Dermis microvascular lymphatic vessel endothelial cell (primary cell): ENCODE measurements around the gene ADAMTS9. TPM values are rescaled to one million over a fixed set of nuclear protein-coding genes. Genes with fewer than 3 reads are reported as not detected.

ENCODE experiments used
- DNase-seq, 2 donors: peaks; one replicate each; pipeline versions ENCODE4 v3.0.0 to v3.0.0-alpha.2; 2010; ENCODE audit warnings: low read depth in 2 of 2
- total RNA-seq: library from RNA; depleted of rRNA; stranded (reverse); fragments of >200 nt; gene quantifications from 2 replicates; pipeline ENCODE4 v1.2.1, GENCODE V29; 2014

The ADAMTS9 gene
- total RNA-seq, 1 donor from 2014 or later, result 33.4 TPM

GRCh38 chr3:64578062-64578770 is 109.6 kb downstream of the ADAMTS9 start:
- DNase-seq, result peak; percentile 79

- no peak for DNase-seq
These were observed 111.5 kb downstream of the ADAMTS9 start for GRCh38 chr3:64576211-64576775.

- peak; percentile 17 to 52 for DNase-seq
These were observed 112.5 kb downstream of the ADAMTS9 start for GRCh38 chr3:64575211-64575844.

- no peak for DNase-seq
These were observed 113.6 kb downstream of the ADAMTS9 start for GRCh38 chr3:64574194-64574593.

GRCh38 chr3:64571982-64572381 is 115.8 kb downstream of the ADAMTS9 start:
- no peak for DNase-seq

- DNase-seq, result no peak
These were observed 118.8 kb downstream of the ADAMTS9 start for GRCh38 chr3:64568895-64569517.

GRCh38 chr3:64566859-64567258 is 120.9 kb downstream of the ADAMTS9 start:
- DNase-seq, result no peak

GRCh38 chr3:64563751-64564150 is 124.0 kb downstream of the ADAMTS9 start:
- DNase-seq, result no peak

- DNase-seq, result no peak
These were observed 125.9 kb downstream of the ADAMTS9 start for GRCh38 chr3:64561868-64562267.

- DNase-seq, result no peak
These were observed 126.4 kb downstream of the ADAMTS9 start for GRCh38 chr3:64561325-64561843.

- no peak for DNase-seq
These were observed 127.0 kb downstream of the ADAMTS9 start for GRCh38 chr3:64560791-64561190.

- DNase-seq, result no peak
These were observed 128.2 kb downstream of the ADAMTS9 start for GRCh38 chr3:64559588-64559987.

- no peak for DNase-seq
These were observed 131.8 kb downstream of the ADAMTS9 start for GRCh38 chr3:64556046-64556445.

- DNase-seq, result no peak
These were observed 132.4 kb downstream of the ADAMTS9 start for GRCh38 chr3:64555351-64555750.

- DNase-seq, result no peak
These were observed 133.5 kb downstream of the ADAMTS9 start for GRCh38 chr3:64554096-64554920.

GRCh38 chr3:64552966-64553365 is 134.8 kb downstream of the ADAMTS9 start:
- no peak for DNase-seq

GRCh38 chr3:64552160-64552559 is 135.6 kb downstream of the ADAMTS9 start:
- DNase-seq, result no peak

- DNase-seq, result no peak
These were observed 136.1 kb downstream of the ADAMTS9 start for GRCh38 chr3:64551697-64552096.

GRCh38 chr3:64550745-64551144 is 137.1 kb downstream of the ADAMTS9 start:
- DNase-seq, result no peak

GRCh38 chr3:64549869-64550268 is 137.9 kb downstream of the ADAMTS9 start:
- no peak for DNase-seq

- no peak for DNase-seq
These were observed 139.5 kb downstream of the ADAMTS9 start for GRCh38 chr3:64548200-64548889.
